AG09309 (cell line): Measurements from ENCODE around the gene ODR4.
A peak's percentile ranks its signal among the peaks of the same experiment; 100 is the strongest.
"Not testable (repeated sequence)": the region's sequence is repeated elsewhere in the genome, so short reads cannot be mapped to it uniquely, and the experiment has no call there.

Experiments used
- DNase-seq: peaks from one replicate; pipeline ENCODE4 v3.0.0-alpha.2; 2010; ENCODE audit warnings: low read depth
- H3K4me3 ChIP-seq: 2 replicates; pipeline ENCODE4 v1.5.1; 2011; ENCODE audit warnings: mild to moderate bottlenecking, low read depth, low read length, moderate library complexity; ENCODE audit not compliant: control insufficient read depth
- CTCF ChIP-seq: IDR thresholded peaks from 2 replicates; pipeline ENCODE4 v1.5.1; 2011; ENCODE audit warnings: mild to moderate bottlenecking, low read depth, low read length, inconsistent platforms; ENCODE audit not compliant: insufficient read depth, control insufficient read depth; ENCODE audit errors: missing control alignments

The ODR4 gene

GRCh38 chr1:186375152-186375928 is at the start of gene ODR4, which contains the start of gene TPR:
ODR4 (plus strand) TSS chr1:186375838; CDS start chr1:186379786, 3,948 bp downstream.
TPR (minus strand) TSS chr1:186375253; CDS start chr1:186375028, 225 bp downstream.
- peak; percentile 92 for TF ChIP-seq CTCF
- H3K4me3 ChIP-seq, result peak within 1 kb of the TSS; percentile 82
- peak; percentile 98 for DNase-seq

GRCh38 chr1:186326009-186326408 is 49.6 kb upstream of the ODR4 start:
- H3K4me3 ChIP-seq, result no peak overlapping the region
- DNase-seq, result no peak
- TF ChIP-seq CTCF, result no peak

GRCh38 chr1:186327331-186327730 is 48.3 kb upstream of the ODR4 start:
- no peak for DNase-seq
- H3K4me3 ChIP-seq, result no peak overlapping the region
- TF ChIP-seq CTCF, result no peak

GRCh38 chr1:186330758-186331157 is 44.9 kb upstream of the ODR4 start:
- no peak overlapping the region for H3K4me3 ChIP-seq
- no peak for DNase-seq
- TF ChIP-seq CTCF, result peak; percentile 34

- no peak overlapping the region for H3K4me3 ChIP-seq
- no peak for TF ChIP-seq CTCF
- DNase-seq, result no peak
These were observed 38.1 kb upstream of the ODR4 start for GRCh38 chr1:186337554-186337953.

- H3K4me3 ChIP-seq, result no peak overlapping the region
- TF ChIP-seq CTCF, result no peak
- no peak for DNase-seq
These were observed 34.9 kb upstream of the ODR4 start for GRCh38 chr1:186340772-186341171.

- DNase-seq, H3K4me3 ChIP-seq: not testable (repeated sequence)
These were observed 27.6 kb upstream of the ODR4 start for GRCh38 chr1:186347837-186348691.
